GM18502 (cell line): ENCODE measurements around the gene PLPP1.
"Not testable (repeated sequence)": the region's sequence is repeated elsewhere in the genome, so short reads cannot be mapped to it uniquely, and the experiment has no call there.

Source experiments
- ATAC-seq: cut with Tn5 transposase; IDR thresholded peaks from one replicate; pipeline ENCODE4 v1.9.1; 2021; ENCODE audit warnings: mild to moderate bottlenecking; ENCODE audit not compliant: unreplicated experiment, poor library complexity

PLPP1 gene

DNA sequence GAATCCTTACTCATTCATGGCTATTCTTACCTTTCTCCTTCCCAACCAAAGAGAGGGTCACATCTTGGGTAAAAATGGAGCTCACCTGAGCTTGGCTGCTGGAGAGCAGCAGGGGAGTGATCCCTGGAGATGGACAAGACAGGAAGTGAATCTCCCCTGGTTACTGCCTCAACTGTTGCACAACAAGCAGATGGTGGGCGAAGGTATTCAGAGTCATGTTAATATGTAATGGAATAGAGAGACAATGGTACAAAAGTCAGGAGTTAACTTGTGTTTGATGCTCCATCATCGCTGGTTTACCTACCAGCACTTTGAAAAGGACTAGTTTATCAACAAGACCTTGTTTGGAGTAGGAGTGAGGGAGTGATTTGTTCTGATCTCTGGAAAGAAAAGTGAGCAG is 13.0 kb upstream of the PLPP1 start:
- ATAC-seq, result no peak

- no peak for ATAC-seq
Observed at GRCh38 chr5:55546947-55547346, 12.2 kb upstream of the PLPP1 start.

DNA sequence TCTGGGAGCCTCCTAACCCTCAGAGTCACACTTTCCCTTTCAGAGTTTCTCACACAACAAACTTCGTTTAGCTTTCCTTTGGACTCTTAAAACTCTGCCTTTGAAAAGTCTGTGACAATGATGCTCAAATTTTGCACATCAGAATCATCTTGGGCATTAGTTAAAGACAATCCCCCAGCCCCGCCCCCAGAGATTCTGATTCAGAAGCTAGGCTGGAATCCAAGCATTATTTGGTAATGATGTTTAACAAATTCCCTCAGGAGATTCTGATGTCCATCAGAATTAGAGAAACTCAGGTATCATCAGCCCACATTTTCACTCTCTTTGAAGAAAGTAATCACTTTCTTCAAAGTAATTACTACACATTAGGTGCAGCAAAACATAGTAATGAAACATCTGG is 9.6 kb upstream of the PLPP1 start:
- no peak for ATAC-seq

GRCh38 chr5:55541056-55541635 is 6.4 kb upstream of the PLPP1 start:
- no peak for ATAC-seq

DNA sequence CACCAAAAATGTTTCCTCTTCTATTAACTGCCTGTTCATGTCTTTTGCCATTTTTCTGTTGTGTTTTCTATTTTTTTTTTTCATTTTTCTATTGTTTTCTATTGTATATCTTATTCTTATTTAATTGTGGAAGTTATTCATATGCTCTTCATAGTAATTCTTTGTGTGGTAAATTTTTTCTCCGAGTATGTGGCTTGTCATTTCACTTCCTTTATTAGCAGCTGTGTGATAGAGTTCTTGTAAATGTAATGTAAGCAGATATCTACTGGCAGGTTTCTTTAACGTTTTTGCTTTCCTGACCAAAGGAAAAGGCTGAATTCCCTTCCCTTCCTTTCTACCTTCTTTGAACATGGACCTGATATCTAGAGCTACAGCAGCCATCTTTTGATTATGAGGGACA is 5.8 kb upstream of the PLPP1 start:
- peak; percentile 39 for ATAC-seq

DNA sequence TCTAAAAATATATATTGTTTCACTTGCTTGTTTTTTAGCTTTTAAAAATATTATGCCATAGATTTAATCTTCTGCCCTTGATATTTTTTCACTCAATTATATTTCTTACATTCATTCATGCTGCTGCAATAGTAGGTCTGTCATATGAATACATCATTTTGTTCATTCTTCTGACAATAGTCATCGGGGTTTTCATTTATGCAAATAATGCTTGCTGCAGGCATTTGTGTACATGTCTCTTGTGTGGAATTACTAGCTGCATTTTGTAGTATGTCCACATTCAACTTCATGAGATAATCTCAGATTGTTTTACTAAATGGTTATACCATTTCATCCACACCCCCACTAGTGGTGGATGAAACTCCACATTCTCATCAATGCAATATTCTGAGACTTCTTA is 5.3 kb upstream of the PLPP1 start:
- ATAC-seq, result peak; percentile 53

DNA sequence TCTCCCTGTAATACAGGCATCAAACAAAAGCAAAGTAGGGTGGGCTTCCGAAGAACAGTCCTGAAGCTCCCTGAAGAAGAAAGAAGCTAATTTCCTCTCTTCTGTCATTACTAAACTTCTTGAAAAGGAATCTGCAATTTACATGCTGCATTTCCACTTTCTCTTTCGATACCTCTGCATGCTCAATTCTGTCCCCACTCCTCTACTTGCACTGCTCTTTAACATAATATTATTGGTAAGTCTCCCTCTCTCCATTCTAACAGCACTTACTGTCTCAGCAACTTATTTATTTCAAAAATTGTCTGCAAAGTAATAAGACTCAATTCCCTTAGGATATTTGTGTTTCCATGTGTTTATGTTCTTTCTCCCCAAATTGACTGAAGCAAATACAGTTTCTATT is 3.9 kb upstream of the PLPP1 start:
- ATAC-seq, result no peak

DNA sequence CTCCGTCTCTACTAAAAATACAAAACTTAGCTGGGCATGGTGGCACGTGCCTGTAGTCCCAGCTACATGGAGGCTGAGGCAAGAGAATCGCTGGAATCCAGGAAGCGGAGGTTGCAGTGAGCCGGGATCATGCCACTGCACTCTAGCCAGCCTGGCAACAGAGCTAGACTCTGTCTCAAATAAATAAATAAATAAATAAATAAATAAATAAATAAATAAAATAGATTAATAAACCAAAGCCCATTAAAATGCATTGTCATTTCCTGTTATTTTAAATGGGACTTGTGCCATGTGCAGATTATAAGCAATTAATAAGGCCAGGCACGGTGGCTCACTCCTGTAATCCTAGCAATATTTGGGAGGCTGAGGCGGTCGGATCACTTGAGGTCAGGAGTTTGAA is 2.6 kb upstream of the PLPP1 start:
- ATAC-seq, result not testable (repeated sequence)

DNA sequence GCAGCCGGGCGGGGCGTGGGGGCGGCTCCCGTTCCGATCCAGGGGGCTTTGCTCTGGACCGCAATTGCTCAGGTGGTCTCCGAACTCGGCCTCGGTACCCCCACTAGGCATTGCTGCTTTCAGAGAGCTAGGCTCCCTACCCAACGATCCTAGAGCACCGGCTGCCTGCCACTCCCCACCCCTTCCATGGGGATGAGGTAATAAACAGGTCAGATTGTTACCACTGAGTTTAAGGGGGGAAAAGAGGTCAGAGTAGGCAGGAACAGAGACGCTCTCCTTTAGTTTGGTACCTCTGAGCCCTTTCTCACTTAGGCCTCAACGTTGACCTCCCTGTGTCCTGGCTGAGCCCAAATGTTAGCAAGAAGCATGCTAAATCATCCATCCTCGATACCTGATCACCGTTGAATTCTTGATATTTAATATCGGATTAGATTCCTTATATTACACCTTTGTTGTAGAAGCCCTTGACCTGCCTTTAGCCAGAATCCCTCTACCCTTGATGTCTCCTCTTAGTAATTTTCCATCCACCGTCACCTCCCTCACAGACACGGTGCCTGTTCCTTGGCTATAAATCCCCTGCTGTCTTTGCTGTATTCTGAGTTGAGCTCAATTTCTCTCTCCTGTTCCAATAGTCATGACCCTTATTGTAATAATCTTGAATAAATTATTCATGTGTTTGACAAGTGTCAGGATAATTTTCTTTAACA is 588 bp upstream of the PLPP1 start:
- peak; percentile 20 for ATAC-seq

DNA sequence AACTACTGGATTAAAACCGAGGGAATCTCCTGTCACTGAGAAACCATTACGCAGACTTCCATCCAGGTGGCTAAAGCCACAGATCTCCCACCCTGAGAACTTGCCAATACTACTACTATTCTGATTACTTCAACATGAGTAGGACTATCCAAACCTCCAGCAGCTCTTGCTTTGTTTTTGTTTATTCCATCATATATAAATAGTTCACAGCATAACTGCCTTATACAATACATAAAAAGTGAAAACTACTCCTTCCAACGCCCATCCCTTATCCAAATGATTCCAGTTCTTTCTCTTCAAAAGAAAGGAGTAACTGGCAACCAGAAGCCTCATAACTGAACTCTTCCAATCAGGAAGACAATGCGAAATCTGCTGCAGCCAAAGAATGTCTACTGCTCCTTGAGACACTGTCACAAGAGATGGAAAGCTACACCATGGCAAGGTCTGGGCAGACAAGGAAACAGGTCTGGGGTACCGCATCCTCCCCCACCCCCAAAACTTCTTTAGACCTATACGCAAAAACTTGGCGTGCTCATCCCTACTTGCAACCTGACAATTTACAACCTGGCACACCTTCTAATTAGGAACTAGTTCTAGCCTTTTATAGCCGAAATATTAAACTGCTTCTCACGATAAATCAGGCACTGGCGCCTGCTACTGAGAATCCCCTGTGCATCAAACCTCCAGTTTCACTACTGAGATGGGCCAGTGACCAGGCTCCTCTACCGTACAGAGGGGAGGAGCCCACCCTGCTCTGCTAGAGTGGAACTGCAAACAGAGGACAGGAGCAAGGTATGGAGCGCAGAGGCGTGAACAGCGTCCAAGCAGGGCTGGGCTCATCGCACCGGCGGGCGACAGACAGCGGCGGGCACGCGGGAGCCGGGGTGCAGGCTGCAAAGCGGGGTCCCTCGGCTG is 986 bp downstream of the PLPP1 start:
- ATAC-seq, result peak; percentile 55

GRCh38 chr5:55530669-55531068 is 4.1 kb downstream of the PLPP1 start:
- ATAC-seq, result no peak

- no peak for ATAC-seq
Observed at GRCh38 chr5:55524816-55525215, 9.9 kb downstream of the PLPP1 start.

- no peak for ATAC-seq
Observed at GRCh38 chr5:55523293-55523692, 11.5 kb downstream of the PLPP1 start.

GRCh38 chr5:55521881-55522280 is 12.9 kb downstream of the PLPP1 start:
- ATAC-seq, result no peak

DNA sequence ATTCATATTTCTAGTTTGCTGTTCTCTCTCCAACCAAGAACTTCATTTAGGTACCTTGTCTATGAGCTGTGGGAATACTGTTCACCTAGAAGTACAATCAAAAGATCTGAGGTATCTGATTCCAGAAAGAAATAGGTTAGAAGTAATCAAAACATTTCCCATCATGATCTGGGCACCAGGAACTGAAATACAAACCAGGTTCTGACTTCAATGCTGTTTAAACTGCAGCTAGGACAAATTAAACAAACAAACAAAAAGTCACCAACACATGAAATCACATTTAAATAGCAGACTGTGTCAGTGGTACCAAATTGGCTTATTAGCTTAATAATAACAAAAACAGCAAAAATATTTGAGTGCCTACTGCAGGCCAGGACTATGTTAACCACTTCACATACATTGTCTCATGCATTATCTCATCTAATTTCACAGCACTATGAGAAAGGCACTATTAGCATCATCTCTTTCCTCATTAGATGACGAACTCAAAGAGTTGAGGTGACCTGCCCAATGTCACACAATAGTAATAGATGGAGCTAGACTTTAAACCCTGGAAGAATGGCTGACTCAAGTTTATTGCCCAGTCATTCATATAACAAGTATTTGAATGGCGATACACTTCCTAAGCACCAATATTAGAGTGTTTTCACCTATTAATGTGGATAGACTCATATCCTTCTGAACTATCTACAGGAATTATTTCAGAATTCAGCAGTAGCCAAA is 14.5 kb downstream of the PLPP1 start:
- ATAC-seq, result no peak

DNA sequence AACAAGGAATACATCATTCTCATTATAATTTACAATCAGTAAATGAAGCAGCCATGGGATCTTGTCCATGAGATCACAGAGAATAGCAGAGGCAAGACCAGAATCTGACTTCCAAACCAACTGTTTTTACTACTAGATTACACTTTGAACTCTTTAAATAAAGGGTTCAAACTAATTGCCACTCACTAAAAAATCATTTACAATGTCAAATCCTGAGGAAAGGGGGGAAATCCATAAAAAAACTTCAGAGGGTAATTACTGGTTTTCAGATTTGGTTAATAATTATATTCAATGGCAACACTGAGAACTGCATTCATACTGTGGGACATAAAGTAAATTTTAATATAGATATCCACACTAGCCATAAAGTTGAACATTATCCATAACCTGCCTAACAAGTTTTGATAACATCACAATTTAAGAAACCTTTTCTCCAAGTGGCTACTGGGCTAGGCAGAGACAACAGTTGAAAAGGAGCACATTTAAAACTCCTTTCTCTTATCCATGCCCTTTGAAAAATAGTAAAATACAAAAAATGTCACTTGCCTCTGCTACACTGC is 15.9 kb downstream of the PLPP1 start:
- ATAC-seq, result no peak

DNA sequence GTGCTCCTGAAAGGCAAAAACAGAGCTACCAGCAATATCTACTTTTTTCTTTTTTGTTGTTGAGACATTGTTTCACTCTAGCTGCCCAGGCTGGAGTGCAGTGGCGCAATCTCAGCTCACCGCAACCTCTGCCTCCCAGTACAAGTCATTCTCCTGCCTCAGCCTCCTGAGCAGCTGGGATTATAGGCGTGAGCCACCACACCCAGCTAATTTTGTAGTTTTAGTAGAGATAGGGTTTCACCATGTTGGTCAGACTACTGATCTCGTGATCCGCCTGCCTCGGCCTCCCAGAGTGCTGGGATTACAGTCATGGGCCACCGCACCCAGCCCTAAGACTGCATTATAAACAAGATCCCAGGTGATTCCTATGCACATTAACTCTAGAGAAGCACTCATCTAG is 17.0 kb downstream of the PLPP1 start:
- ATAC-seq, result no peak

- no peak for ATAC-seq
Observed at GRCh38 chr5:55511010-55511409, 23.8 kb downstream of the PLPP1 start.

DNA sequence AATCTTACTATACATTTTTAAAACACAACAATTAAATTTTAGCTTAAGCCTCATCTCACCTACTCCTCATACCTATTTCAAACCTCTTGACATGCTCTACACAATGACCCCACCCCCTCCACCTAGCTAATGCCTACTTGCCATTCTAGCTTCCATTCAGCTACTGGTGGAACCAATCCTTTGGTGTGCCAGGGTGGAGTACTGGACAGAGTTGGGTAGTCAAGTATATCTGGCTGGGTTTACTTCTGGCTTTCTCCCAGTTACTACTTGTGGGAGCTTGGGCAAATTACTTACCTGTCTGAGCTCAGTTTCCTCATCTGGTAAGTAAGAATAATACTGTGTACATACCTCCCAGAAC is 24.3 kb downstream of the PLPP1 start:
- ATAC-seq, result no peak

GRCh38 chr5:55509796-55510522 is 24.8 kb downstream of the PLPP1 start:
- no peak for ATAC-seq
